Measurements from ENCODE around the gene VPS33A.

DNA sequence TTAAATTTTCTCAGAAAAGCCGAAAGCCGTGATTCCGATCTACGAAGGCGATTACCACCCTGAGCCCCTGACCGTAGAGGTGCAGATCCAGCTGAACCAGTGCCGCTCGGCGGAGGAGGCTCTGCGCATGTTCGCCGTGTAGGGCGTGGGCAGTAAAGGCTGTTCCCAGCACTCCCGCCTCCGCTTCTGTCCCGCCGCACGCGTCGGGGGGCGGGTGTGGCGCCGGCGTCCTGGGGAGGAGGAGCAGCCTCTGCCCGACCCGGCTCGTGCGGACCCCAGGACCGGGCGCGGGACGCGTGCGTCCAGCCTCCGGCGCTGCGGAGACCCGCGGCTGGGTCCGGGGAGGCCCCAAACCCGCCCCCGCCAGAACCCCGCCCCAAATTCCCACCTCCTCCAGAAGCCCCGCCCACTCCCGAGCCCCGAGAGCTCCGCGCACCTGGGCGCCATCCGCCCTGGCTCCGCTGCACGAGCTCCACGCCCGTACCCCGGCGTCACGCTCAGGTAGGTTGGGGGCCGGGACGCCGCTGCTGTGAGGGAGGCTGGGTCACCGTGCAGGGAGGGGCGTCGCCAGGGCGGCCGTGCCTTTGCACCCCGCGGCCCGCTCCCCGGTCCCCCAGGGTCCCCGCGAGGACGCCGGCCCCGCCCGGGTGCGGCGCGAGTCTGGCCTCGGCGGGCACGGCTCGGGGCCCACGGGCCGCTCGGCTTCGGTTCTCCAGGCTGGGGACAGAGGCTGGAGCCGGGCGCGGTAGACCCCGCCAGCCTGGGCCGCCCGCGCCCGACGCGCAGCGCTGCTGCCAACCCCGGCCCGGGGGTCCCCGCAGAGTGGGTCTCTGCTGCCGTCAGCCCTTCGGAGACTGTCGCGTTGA, 62.8 kb downstream of the VPS33A start, which contains the start of gene B3GNT4:
- TF ChIP-seq, protein P1, sequence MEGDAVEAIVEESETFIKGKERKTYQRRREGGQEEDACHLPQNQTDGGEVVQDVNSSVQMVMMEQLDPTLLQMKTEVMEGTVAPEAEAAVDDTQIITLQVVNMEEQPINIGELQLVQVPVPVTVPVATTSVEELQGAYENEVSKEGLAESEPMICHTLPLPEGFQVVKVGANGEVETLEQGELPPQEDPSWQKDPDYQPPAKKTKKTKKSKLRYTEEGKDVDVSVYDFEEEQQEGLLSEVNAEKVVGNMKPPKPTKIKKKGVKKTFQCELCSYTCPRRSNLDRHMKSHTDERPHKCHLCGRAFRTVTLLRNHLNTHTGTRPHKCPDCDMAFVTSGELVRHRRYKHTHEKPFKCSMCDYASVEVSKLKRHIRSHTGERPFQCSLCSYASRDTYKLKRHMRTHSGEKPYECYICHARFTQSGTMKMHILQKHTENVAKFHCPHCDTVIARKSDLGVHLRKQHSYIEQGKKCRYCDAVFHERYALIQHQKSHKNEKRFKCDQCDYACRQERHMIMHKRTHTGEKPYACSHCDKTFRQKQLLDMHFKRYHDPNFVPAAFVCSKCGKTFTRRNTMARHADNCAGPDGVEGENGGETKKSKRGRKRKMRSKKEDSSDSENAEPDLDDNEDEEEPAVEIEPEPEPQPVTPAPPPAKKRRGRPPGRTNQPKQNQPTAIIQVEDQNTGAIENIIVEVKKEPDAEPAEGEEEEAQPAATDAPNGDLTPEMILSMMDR (conservative IDR thresholded peaks at IDR 0.05; ENCODE audit: low read length) = no peak
- TF ChIP-seq EZH2phosphoT487 (IDR thresholded peaks at IDR 0.05; ENCODE audit: borderline replicate concordance) = no peak

All from Loucy (cell line).